Activated CD4-positive, alpha-beta T cell treated with anti-CD3 and anti-CD28 coated beads for 1 hour (primary cell): ENCODE results near the gene PRIMPOL.
"Not testable (repeated sequence)": the region's sequence is repeated elsewhere in the genome, so short reads cannot be mapped to it uniquely, and the experiment has no call there.

ENCODE experiments used
- DNase-seq: peaks from one replicate; pipeline ENCODE4 v3.0.0-alpha.2; 2020

Gene PRIMPOL

GRCh38 chr4:184649026-184649970 lies at the start of gene PRIMPOL, which contains the start of gene CASP3:
Gene PRIMPOL (plus strand): TSS chr4:184649738. CDS start chr4:184657141, 7,403 bp downstream.
Gene CASP3 (minus strand): TSS chr4:184649447. CDS start chr4:184638453, 10,994 bp downstream.
- DNase-seq: peak; percentile 92

GRCh38 chr4:184600982-184601381 lies 48.6 kb upstream of the PRIMPOL start:
- not testable (repeated sequence) for DNase-seq

- not testable (repeated sequence) for DNase-seq
These were observed 46.7 kb upstream of the PRIMPOL start for GRCh38 chr4:184602857-184603256.

- DNase-seq: not testable (repeated sequence)
These were observed 42.1 kb upstream of the PRIMPOL start for GRCh38 chr4:184607429-184607828.

GRCh38 chr4:184612074-184612473 lies 37.5 kb upstream of the PRIMPOL start:
- no peak for DNase-seq

DNA sequence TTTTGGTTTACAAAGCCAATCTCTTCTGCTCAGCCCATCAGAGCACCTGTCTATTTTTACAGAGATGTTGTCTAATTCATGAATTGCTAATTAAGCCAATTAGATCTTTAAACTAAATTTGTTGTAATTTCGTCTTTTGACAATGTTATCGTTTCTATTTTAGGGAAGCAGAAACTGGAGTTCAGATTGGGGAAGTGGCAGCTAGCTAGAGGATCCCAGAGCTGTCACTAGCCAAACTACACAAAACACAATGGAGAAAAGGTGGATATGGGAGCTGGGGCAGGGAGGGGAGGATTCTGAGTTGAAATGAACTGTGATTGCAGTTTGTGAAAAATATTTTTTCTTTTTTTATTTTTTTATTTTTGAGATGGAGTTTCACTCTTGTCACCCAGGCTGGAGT lies 36.1 kb upstream of the PRIMPOL start:
- no peak for DNase-seq

- no peak for DNase-seq
These were observed 35.0 kb upstream of the PRIMPOL start for GRCh38 chr4:184614509-184614908.

DNA sequence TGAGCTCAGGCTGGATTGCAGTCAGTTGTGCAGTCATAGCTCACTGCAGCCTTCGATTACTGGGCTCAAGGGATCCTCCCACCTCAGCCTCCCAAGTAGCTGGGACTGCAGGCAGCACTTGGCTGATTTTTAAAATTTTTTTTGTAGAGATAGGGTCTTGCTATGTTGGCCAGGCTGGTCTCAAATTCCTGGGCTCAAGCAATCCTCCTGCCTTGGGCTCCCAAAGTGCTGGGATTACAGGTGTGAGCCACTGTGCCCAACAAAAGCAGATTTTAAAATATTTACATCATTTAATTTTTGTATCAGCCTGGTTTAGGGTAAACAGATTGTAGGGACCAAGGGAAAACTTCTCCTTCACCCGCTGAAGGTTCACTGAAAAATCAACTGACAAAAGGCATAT lies 33.4 kb upstream of the PRIMPOL start:
- not testable (repeated sequence) for DNase-seq

GRCh38 chr4:184616633-184617551 lies 32.6 kb upstream of the PRIMPOL start:
- no peak for DNase-seq

GRCh38 chr4:184617600-184618196 lies 31.8 kb upstream of the PRIMPOL start:
- DNase-seq: no peak

DNA sequence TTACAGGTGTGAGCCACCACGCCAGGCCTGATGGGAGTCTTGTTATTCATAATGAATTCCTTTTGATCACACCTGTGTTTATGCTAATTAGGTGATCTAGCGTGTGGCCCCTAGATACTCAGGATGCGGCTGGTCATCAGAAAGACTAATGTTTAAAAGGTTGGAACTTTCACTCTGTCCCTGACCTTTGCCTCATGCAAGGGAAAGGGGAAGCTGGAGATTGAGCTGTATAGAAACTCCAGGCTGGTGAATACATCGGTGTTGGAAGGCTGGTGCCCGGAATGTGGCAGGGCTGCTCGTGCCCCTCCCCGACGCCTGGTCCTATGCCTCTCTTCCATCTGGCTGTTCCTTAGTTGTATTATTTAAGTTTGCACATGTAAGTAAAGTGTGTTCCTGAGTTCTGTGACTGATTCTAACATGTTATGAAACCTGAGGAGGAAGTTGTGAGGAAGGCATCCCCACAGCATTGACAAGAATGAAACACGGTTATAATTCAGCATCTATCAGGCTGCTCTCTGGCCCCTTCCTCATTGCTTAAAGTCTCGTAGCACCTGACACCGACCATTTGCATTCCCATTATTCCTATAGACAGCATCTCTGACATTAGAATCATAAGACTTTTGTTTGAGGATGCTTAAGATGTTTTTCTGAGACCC lies 29.2 kb upstream of the PRIMPOL start:
- no peak for DNase-seq

GRCh38 chr4:184621518-184621917 lies 28.0 kb upstream of the PRIMPOL start:
- DNase-seq: no peak

DNA sequence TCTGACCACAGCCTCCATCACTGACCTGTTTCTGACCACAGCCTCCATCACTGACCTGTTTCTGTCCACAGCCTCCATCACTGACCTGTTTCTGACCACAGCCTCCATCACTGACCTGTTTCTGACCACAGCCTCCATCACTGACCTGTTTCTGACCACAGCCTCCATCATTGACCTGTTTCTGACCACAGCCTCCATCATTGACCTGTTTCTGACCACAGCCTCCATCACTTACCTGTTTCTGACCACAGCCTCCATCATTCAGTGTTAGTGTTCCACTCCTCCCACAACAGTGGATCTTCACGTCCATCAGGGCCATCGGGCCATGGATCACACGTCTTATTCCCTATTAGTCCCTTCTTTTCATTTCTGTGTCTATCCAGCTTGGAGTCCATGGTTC lies 25.0 kb upstream of the PRIMPOL start:
- DNase-seq: not testable (repeated sequence)

DNA sequence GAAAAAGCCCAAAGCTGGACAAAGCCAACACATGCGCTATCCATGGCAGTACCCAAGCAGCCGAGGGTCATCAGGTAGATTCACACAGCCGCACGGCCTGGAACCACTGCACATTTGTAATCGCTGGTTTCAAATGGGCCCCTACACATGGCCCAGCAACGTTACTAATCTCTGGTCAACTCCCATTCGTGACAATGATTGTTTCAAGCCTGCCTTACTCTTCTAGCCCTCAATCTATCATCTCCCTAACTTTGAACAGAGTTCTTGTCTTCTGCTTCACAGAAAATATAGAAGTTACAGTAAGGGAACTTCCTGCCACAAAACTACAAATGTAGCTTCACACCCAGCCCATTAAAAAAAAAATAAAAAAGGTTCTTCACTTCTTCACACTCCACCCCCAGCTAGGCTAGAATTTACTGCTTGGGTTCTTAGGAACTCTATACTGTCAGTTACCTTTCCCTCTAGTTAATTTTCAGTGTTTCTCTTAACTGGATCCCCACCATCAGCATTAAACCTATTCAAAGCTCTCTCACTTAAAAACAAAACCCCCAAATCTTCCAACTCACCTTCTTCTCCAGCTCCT lies 24.5 kb upstream of the PRIMPOL start:
- no peak for DNase-seq

DNA sequence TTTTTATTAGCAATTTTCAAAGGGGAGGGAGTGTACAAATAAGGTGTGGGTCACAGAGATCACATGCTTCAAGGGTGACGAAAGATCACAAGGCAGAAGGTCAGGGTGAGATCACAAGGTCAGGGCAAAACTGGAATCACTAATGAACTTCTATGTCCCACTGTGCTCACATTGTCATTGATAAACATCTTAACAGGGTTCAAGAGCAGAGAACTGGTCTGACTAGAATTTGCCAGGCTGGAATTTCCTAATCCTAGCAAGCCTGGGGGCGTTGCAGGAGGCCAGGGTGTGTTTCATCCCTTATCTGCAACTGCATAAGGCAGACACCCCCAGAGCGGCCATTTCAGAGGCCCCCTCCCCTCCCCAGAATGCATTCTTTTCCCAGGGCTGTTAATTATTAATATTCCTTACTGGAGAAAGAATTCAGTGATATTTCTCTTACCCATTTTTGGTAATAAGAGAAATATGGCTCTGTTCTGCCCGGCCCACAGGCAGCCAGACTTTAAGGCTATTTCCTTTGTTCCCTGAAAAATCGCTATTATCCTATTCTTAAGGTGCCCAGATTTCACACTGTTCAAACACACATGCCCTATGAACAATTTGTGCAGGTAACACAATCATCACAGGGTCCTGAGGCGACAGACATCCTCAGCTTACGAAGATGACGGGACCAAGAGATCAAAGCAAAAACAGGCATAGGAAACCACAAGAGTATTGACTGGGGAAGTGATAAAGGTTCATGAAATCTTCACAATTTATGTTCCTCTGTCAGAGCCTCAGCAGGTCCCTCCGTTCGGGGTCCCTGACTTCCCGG lies 23.5 kb upstream of the PRIMPOL start:
- not testable (repeated sequence) for DNase-seq

DNA sequence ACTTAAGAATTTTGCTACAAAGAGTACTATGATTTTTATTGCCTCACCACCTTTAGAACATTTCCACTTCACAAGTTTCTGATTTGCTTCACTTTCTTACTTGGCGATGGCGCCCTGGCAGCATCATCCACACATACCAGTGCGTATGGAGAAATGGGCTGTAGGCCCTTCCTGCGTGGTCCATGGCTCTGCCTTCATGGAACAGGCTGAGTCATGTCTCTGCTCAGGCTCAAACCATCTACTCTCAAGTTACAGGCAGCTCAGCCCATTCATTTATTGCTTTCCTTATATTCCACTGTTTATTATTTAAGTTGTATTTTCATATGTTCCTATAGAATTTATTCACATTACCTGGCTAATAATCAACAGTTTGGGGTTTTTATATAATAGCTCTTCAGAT lies 21.4 kb upstream of the PRIMPOL start:
- no peak for DNase-seq

DNA sequence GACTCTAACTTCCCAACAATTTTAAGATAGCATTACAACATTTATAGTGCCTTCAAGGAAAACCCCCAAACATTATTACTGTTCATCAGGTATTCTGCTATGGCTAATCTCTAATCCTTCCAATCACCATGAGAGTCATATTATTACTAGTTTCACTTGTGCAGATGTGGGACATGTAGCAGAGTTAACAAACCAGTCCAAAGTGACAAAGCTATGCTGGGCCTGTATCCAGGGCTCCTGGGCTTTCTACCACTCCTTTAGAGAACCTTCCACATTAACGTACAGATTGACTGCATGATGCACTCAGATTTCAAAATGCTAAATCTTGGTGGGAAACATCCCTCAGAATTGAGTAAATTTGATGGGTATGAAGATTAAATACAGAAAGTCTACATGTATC lies 16.7 kb upstream of the PRIMPOL start:
- DNase-seq: no peak

DNA sequence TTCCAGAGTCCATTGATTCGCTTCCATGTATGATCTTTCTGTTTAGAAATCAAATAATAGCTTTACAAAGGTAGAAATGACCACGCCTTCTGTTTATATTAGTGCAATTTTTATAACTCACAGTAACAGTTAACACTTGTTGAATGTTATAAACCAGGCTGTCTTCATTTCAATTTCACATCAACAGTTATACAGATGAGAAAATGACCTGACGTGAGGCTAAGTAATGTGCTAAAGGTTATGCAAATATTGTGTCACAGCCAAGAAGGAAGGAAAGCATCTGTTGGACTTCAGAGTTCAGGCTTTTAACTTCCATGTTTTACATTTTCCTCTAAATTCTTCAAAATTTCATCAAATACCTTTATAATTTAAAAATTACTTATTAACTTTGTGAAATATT lies 14.2 kb upstream of the PRIMPOL start:
- no peak for DNase-seq

GRCh38 chr4:184636144-184636543 lies 13.4 kb upstream of the PRIMPOL start:
- no peak for DNase-seq

DNA sequence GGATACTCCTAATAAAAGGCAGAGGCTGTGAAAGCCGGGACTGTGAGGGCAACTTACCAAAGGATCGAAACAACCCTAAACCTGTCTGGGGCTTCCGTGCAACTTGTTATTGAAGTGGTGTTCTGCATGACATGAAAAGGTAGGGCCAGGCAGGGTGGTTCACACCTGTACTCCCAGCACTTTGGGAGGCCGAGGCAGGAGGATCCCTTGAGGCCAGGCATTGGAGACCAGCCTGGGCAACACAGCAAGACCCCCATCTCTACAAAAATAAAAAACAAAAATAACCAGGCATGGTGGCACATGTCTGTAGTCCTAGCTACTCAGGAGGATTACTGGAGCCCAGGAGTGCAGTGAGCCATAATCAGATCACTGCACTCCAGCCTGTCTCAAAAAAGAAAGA lies 12.6 kb upstream of the PRIMPOL start:
- no peak for DNase-seq

- DNase-seq: no peak
These were observed 8.5 kb upstream of the PRIMPOL start for GRCh38 chr4:184641022-184641421.
